T-cell (primary cell): ENCODE data around the gene H6PD. TPM values are rescaled to one million over a fixed set of nuclear protein-coding genes. Genes with fewer than 3 reads are reported as not detected.

Experiments used
- ATAC-seq, 4 experiments: fragments of 200-7000 bp in 3 of 4; fragments of 150-1000 bp in 1 of 4; cut with Tn5 transposase; replicated peaks in 1 of 4; 1 replicate in 3 of 4; 2 replicates in 1 of 4; pipeline ENCODE4 v1.10.0; 2021; ENCODE audit warnings: moderate library complexity in 3 of 4, mild to moderate bottlenecking in 2 of 4, moderate number of reproducible peaks in 1 of 4
- CTCF ChIA-PET, 2 donors: fragments of 300-600 bp; sonication (Branson Sonifier 250); formaldehyde crosslinking; loops; one replicate each; lab custom pipeline; 2022; ENCODE audit warnings: antibody characterized with exemption in 2 of 2; lab: Charles Lee
- POLR2A ChIA-PET, 2 donors: fragments of 300-600 bp; sonication (Branson Sonifier 250); formaldehyde crosslinking; loops; one replicate each; lab custom pipeline; 2022; ENCODE audit warnings: antibody characterized with exemption in 2 of 2; lab: Charles Lee
- DNase-seq, 35 experiments: peaks; one replicate each; pipeline versions ENCODE4 v3.0.0 to v3.0.0-alpha.2; 2013 to 2023
- H3K27ac ChIP-seq: one replicate; pipeline ENCODE4 v1.5.1; 2013; ENCODE audit warnings: low read length
- H3K27me3 ChIP-seq, 2 experiments: replicated peaks in 1 of 2; 1 replicate in 1 of 2; 2 replicates in 1 of 2; pipeline versions ENCODE4 v1.6.1 to v1.7.0; 2013; ENCODE audit warnings: low read length in 1 of 2, mixed read lengths in 1 of 2; ENCODE audit not compliant: control insufficient read depth in 2 of 2, insufficient read depth in 2 of 2; ENCODE audit errors: extremely low read depth in 1 of 2
- H3K36me3 ChIP-seq, 2 donors: 1 replicate in 1 of 2; 2 replicates in 1 of 2; pipeline versions ENCODE4 v1.6.1 to v1.7.0; 2013; ENCODE audit warnings: low read length in 1 of 2; ENCODE audit not compliant: control insufficient read depth in 2 of 2, insufficient read depth in 1 of 2; ENCODE audit errors: extremely low read depth in 1 of 2
- H3K4me1 ChIP-seq, 2 experiments: 1 replicate in 1 of 2; 2 replicates in 1 of 2; pipeline versions ENCODE4 v1.6.1 to v1.7.0; 2013; ENCODE audit warnings: low read length in 2 of 2, mixed read lengths in 1 of 2; ENCODE audit not compliant: insufficient read depth in 2 of 2, control insufficient read depth in 1 of 2; ENCODE audit errors: extremely low read depth in 1 of 2
- H3K4me3 ChIP-seq, 2 donors: 1 replicate in 1 of 2; 2 replicates in 1 of 2; pipeline versions ENCODE4 v1.5.1 to v1.7.0; 2013; ENCODE audit warnings: mild to moderate bottlenecking in 2 of 2, low read length in 1 of 2, moderate library complexity in 1 of 2; ENCODE audit not compliant: control insufficient read depth in 1 of 2; ENCODE audit errors: extremely low read depth in 1 of 2
- H3K9me3 ChIP-seq: 2 replicates; pipeline ENCODE4 v1.7.0; 2013
- H3K27ac Mint-ChIP-seq, 2 donors: one replicate each; pipeline ENCODE4 v1.8.0; 2020 to 2021; ENCODE audit warnings: mild to moderate bottlenecking in 2 of 2, mixed read lengths in 2 of 2
- H3K27me3 Mint-ChIP-seq, 2 donors: one replicate each; pipeline ENCODE4 v1.8.0; 2021 to 2022; ENCODE audit warnings: mixed read lengths in 2 of 2
- H3K36me3 Mint-ChIP-seq: one replicate; pipeline ENCODE4 v1.8.0; 2021; ENCODE audit warnings: mixed read lengths
- H3K4me1 Mint-ChIP-seq, 3 donors: one replicate each; pipeline ENCODE4 v1.8.0; 2020 to 2022; ENCODE audit warnings: mixed read lengths in 3 of 3, mild to moderate bottlenecking in 1 of 3
- H3K4me3 Mint-ChIP-seq, 3 donors: one replicate each; pipeline ENCODE4 v1.8.0; 2020 to 2022; ENCODE audit warnings: mild to moderate bottlenecking in 3 of 3, mixed read lengths in 3 of 3, moderate library complexity in 3 of 3
- H3K9me3 Mint-ChIP-seq, 3 donors: one replicate each; pipeline ENCODE4 v1.8.0; 2020 to 2022; ENCODE audit warnings: mixed read lengths in 3 of 3
- WGBS: methylation state at CpG from one replicate; pipeline ENCODE4 v1.1.5; 2013; ENCODE audit warnings: missing lambda C conversion rate; ENCODE audit not compliant: insufficient coverage; 5-methylcytosine and 5-hydroxymethylcytosine counted together
- total RNA-seq, 35 experiments: library from RNA in 6 of 35; stranded (reverse) in 6 of 35; fragments of 120-200 nt in 1 of 35; gene quantifications; one replicate each; pipeline versions ENCODE4 v1.2.1 to v1.2.4 and lab custom pipeline; 2013 to 2026

H6PD gene
- total RNA-seq, 5 donors from 2014 or later (not counting 1 experiment from before 2014, with no cell fraction given) = 17.6 to 26.5 (median 23.9) TPM

DNA sequence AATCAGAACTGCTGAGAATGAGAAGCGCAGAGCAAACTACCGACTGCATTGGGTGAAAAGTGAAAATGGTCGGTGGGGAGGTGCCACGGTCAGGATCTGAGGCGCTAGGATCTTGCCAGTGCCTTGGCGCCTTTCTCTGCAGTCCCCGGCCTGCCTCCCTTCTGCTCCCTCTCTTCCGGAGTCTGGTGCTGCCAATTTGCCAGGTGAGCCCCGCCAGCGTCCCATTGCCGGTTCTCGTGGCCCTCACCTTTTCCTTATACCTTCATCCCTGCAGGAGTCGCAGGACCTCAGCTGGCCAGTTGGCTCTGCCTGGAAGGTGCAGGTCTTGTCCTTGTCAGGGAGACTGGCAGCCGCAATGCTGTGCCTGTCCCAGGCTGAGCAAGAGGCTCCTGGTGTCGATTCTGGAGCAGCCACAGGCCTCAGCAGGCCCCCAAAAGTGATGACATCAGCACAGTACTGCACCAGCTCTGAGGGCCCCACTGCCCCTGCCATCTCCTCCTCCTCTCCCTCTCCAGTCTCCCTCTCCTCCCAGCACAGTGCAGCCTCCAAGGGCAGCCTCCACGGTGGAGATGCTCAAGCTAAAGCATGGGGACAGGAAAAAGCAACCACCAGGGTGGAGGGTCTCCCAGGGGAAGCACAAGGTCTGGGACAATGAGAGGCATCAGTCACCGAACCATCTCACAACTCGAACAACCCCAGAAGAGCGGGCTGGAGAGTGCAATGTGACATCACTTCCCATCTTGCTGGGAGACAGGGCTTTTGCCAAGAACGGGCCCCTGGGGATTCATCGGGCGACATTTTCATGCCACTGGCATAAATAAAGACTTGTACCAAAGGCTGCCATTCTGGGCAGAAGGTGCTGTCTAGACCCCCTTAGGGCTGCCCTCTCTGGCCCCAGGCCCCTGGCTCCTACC is 37.1 kb upstream of the H6PD start:
- WGBS = 83% methylated on average over 21 of the region's 22 CpGs
- peaks cover 4 to 24% of the 10 kb centered on the region in 2 experiments for H3K4me1 ChIP-seq
- ChIA-PET CTCF (interaction anchor here in 1 of 2 donors (0.5 to 1.5 kb wide), 3 partner anchors 86 to 338 kb away, joined by 3 to 5 read pairs (median 4); no protein-coding TSS in a partner anchor), POLR2A (no interaction called here)
- Mint-ChIP-seq H3K4me1 (peaks cover 21 to 23% (median 22%) of the 10 kb centered on the region in 3 donors), H3K36me3 (no peaks in the 10 kb centered on the region), H3K9me3 (no peaks in the 10 kb centered on the region), H3K4me3 (no peak overlapping the region), H3K27me3 (peaks cover 37 to 58% of the 10 kb centered on the region in 2 donors), H3K27ac (peak overlapping the region in 1 of 2 donors; percentile 16)
- DNase-seq (no peak), ATAC-seq (no peak)
- no peaks in the 10 kb centered on the region for H3K9me3 ChIP-seq
- peaks cover 4 to 76% of the 10 kb centered on the region in 2 experiments for H3K27me3 ChIP-seq
- no peaks in the 10 kb centered on the region for H3K36me3 ChIP-seq
- H3K4me3 ChIP-seq = no peak overlapping the region
- no peak overlapping the region for H3K27ac ChIP-seq

- peaks cover 7 to 34% of the 10 kb centered on the region in 2 experiments for H3K4me1 ChIP-seq
- ChIA-PET CTCF (no interaction called here), POLR2A (no interaction called here)
- Mint-ChIP-seq H3K4me1 (peaks cover 34 to 36% (median 35%) of the 10 kb centered on the region in 3 donors), H3K9me3 (no peaks in the 10 kb centered on the region), H3K27me3 (peaks cover 49 to 71% of the 10 kb centered on the region in 2 donors), H3K4me3 (no peak overlapping the region), H3K27ac (no peak overlapping the region), H3K36me3 (no peaks in the 10 kb centered on the region)
- 39% methylated on average over 20 of the region's 54 CpGs for WGBS
- DNase-seq = no peak
- H3K4me3 ChIP-seq = peak overlapping the region in 1 of 2 donors; percentile 35
- H3K36me3 ChIP-seq = no peaks in the 10 kb centered on the region
- H3K27ac ChIP-seq = no peak overlapping the region
- ATAC-seq = no peak
- H3K27me3 ChIP-seq = peaks cover 10 to 79% of the 10 kb centered on the region in 2 experiments
- no peaks in the 10 kb centered on the region for H3K9me3 ChIP-seq
Observed at GRCh38 chr1:9198538-9199361, 35.8 kb upstream of the H6PD start.

GRCh38 chr1:9200441-9200840 is 34.1 kb upstream of the H6PD start:
- H3K27ac Mint-ChIP-seq = no peak overlapping the region
- H3K4me1 Mint-ChIP-seq = peaks cover 36 to 41% (median 39%) of the 10 kb centered on the region in 3 donors
- H3K4me3 ChIP-seq = no peak overlapping the region
- DNase-seq (no peak), ATAC-seq (no peak)
- H3K36me3 Mint-ChIP-seq = no peaks in the 10 kb centered on the region
- WGBS = 20% methylated on average over 5 of the region's 7 CpGs
- ChIA-PET CTCF (no interaction called here), POLR2A (no interaction called here)
- H3K36me3 ChIP-seq = no peaks in the 10 kb centered on the region
- peaks cover 58 to 86% of the 10 kb centered on the region in 2 donors for H3K27me3 Mint-ChIP-seq
- H3K27me3 ChIP-seq = peaks cover 10 to 85% of the 10 kb centered on the region in 2 experiments
- H3K4me3 Mint-ChIP-seq = no peak overlapping the region
- peaks cover 7 to 37% of the 10 kb centered on the region in 2 experiments for H3K4me1 ChIP-seq
- H3K9me3 ChIP-seq = no peaks in the 10 kb centered on the region
- H3K9me3 Mint-ChIP-seq = no peaks in the 10 kb centered on the region
- no peak overlapping the region for H3K27ac ChIP-seq

- H3K4me1 Mint-ChIP-seq = peaks cover 30 to 36% (median 34%) of the 10 kb centered on the region in 3 donors
- Histone ChIP-seq H3K27me3 (peaks cover 12 to 83% of the 10 kb centered on the region in 2 experiments), H3K4me1 (peaks cover 7 to 33% of the 10 kb centered on the region in 2 experiments), H3K36me3 (no peaks in the 10 kb centered on the region), H3K27ac (no peak overlapping the region), H3K4me3 (peak overlapping the region in 1 of 2 donors; percentile 45), H3K9me3 (no peaks in the 10 kb centered on the region)
- 11% methylated on average over 13 of the region's 24 CpGs for WGBS
- peak in 3 of 4 experiments; percentile 38 to 62 (median 56) for ATAC-seq
- H3K9me3 Mint-ChIP-seq = no peaks in the 10 kb centered on the region
- ChIA-PET POLR2A (no interaction called here), CTCF (interaction anchor here (0.6 kb wide), 2 partner anchors 86 to 1186 kb away, joined by 4 to 5 read pairs; no protein-coding TSS in a partner anchor)
- H3K27me3 Mint-ChIP-seq = peaks cover 65 to 93% of the 10 kb centered on the region in 2 donors
- peak in 4 of 35 experiments; percentile 16 to 32 (median 20) for DNase-seq
- H3K27ac Mint-ChIP-seq = peak overlapping the region in 1 of 2 donors; percentile 37
- H3K4me3 Mint-ChIP-seq = peak overlapping the region in 2 of 3 donors; percentile 36 to 55
- H3K36me3 Mint-ChIP-seq = no peaks in the 10 kb centered on the region
Observed at GRCh38 chr1:9201401-9202239, 33.0 kb upstream of the H6PD start.

- Mint-ChIP-seq H3K4me3 (peak overlapping the region; percentile 13 to 55 (median 36)), H3K27me3 (peaks cover 69 to 93% of the 10 kb centered on the region in 2 donors), H3K27ac (no peak overlapping the region), H3K36me3 (no peaks in the 10 kb centered on the region), H3K4me1 (peaks cover 29 to 34% (median 32%) of the 10 kb centered on the region in 3 donors), H3K9me3 (no peaks in the 10 kb centered on the region)
- ChIA-PET POLR2A (no interaction called here), CTCF (interaction anchor here (0.6 kb wide), 2 partner anchors 85 to 1187 kb away, joined by 4 to 5 read pairs; no protein-coding TSS in a partner anchor)
- no peaks in the 10 kb centered on the region for H3K9me3 ChIP-seq
- 7% methylated on average over 11 of the region's 15 CpGs for WGBS
- ATAC-seq = peak in 3 of 4 experiments; percentile 33 to 48 (median 41)
- no peak for DNase-seq
- H3K36me3 ChIP-seq = no peaks in the 10 kb centered on the region
- H3K4me3 ChIP-seq = peak overlapping the region in 1 of 2 donors; percentile 38
- H3K27me3 ChIP-seq = peaks cover 12 to 79% of the 10 kb centered on the region in 2 experiments
- peaks cover 7 to 31% of the 10 kb centered on the region in 2 experiments for H3K4me1 ChIP-seq
- H3K27ac ChIP-seq = no peak overlapping the region
Observed at GRCh38 chr1:9202240-9202870, 32.2 kb upstream of the H6PD start.
